GM21447 (cell line): Measurements from ENCODE around the gene CTIF.

Source experiments
- ATAC-seq: cut with Tn5 transposase; IDR thresholded peaks from one replicate; pipeline ENCODE4 v1.9.1; 2021; ENCODE audit not compliant: unreplicated experiment

Gene CTIF

DNA sequence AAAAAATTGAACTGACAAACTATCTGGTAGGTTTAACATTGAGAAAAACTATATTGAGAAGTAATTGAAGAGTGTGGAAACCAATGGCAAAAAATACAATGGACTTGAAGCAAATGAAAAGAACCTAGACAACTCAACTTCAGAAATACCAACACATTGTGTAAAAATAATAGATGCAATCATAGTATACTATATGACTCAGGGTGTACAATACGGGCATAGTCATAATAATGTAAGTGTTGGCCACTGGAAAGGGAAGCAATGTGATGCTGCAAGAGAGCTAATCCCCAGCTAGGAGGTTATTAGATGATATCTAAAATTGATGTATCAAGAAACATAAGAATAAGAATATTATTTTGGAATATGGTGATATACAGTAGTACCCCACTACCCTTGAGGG is 366.7 kb downstream of the CTIF start:
- no peak for ATAC-seq

DNA sequence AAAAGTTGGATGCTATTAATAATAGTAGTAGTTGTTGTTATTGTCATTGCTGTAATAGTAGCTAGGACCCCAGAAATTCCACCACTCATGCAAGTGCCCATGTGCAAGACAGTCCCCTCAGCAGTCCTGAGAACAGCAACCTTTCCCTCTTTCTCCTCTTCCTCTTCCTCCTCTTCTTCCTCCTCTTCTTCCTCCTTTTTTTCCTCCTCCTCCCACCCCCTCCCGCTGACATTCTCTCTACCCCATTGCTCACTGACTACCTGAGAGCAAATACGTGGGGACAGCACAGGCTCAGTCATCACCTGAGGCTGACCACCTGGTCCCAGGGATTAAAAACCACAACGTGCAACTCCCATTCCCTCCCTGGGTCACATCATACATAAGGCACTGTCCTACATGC is 370.1 kb downstream of the CTIF start:
- no peak for ATAC-seq

DNA sequence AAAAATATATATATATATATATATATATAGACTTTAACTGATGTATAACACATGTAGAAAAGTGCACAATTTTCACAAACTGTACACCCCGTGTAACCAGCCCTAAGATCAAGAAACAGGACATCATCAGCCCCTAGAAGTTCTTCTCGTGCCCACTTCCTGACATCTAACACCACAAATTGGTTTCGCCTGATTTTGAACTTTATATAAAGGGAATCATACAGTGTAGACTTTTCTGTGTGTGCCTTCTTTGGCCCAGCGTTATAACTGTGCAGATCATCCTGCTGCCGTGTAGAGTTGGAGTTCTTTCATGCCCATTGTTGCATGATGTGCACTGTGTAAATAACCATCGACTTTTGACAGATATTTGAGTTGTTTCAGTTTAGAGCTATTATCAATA is 370.9 kb downstream of the CTIF start:
- ATAC-seq: no peak

DNA sequence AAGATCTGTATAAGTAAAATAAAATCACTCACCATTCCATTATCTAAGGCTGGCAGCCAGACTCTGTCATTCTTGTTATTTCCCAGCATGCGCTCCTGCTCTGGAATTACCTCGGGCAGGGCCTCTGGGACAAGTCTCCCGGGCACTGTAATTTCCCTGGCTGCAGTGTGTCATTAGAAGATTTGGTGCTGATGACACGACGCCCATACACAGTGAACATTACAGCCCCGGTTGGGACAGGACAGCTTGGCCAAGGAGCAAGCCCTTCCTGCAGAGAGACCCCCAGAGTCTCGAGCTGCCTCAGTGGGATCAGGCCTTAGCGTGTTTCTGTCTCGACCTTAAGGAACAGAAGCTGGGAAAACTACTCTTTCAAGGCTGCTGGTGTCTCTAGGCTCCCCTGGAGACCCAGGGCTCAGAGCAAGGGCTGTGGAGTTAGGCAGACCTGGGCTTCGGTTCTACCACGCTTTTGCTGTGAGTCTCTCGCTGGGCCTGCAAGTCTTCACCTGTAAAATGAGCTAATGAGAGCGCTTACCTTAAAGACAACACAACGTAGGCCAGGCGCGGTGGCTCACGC is 372.2 kb downstream of the CTIF start:
- no peak for ATAC-seq
